H1 (cell line): Measurements from ENCODE around the gene BLTP1. TPM values are rescaled to one million over a fixed set of nuclear protein-coding genes. Genes with fewer than 3 reads are reported as not detected.

Experiments
- CTCF ChIA-PET: fragments of 300-600 bp; sonication (Branson Sonifier 250); formaldehyde crosslinking; loops from one replicate; lab custom pipeline; 2021; ENCODE audit not compliant: partially characterized antibody; lab: Charles Lee
- POLR2A ChIA-PET: fragments of 300-600 bp; sonication (Branson Sonifier 250); formaldehyde crosslinking; loops from one replicate; lab custom pipeline; 2021; ENCODE audit warnings: inconsistent platforms; ENCODE audit not compliant: partially characterized antibody; lab: Charles Lee
- DNase-seq, 2 experiments: peaks; one replicate each; pipeline versions ENCODE4 v3.0.0 to v3.0.0-alpha.2; 2010 to 2022; ENCODE audit warnings: low spot score in 2 of 2, low read depth in 1 of 2, mixed read lengths in 1 of 2
- FAIRE-seq: peaks from 2 replicates; lab custom pipeline; 2011; peaks lifted over from hg19 to GRCh38; lab: Jason Lieb, UNC
- H2AFZ ChIP-seq: 2 replicates; pipeline ENCODE4 v1.8.1; 2012; ENCODE audit warnings: low read length, inconsistent platforms
- H2AK5ac ChIP-seq: 2 replicates; pipeline ENCODE4 v1.6.1; 2013; ENCODE audit warnings: low read depth, low read length
- H2BK120ac ChIP-seq: replicated peaks from 2 replicates; pipeline ENCODE3; 2013; ENCODE audit warnings: low read depth, low read length, inconsistent platforms
- H2BK12ac ChIP-seq: 2 replicates; pipeline ENCODE4 v1.6.1; 2013; ENCODE audit warnings: low read depth, low read length
- H2BK15ac ChIP-seq: 2 replicates; pipeline ENCODE4 v1.6.1; 2013; ENCODE audit warnings: low read length
- H2BK20ac ChIP-seq: 2 replicates; pipeline ENCODE4 v1.6.1; 2013; ENCODE audit warnings: low read length
- H2BK5ac ChIP-seq: 2 replicates; pipeline ENCODE4 v1.6.1; 2013; ENCODE audit warnings: low read depth, low read length
- H3K14ac ChIP-seq: 2 replicates; pipeline ENCODE4 v1.6.1; 2013; ENCODE audit warnings: inconsistent platforms; ENCODE audit not compliant: insufficient read length
- H3K18ac ChIP-seq: 2 replicates; pipeline ENCODE4 v1.6.1; 2013; ENCODE audit warnings: low read length; ENCODE audit errors: extremely low read depth
- H3K23ac ChIP-seq: 2 replicates; pipeline ENCODE4 v1.6.1; 2013; ENCODE audit warnings: inconsistent platforms; ENCODE audit not compliant: insufficient read length
- H3K23me2 ChIP-seq: 2 replicates; pipeline ENCODE4 v1.6.1; 2013; ENCODE audit warnings: low read depth, low read length
- H3K27ac ChIP-seq: 2 replicates; pipeline ENCODE4 v1.6.1; 2011; ENCODE audit warnings: low read depth, low read length, inconsistent platforms
- H3K27me3 ChIP-seq, 4 experiments: replicated peaks in 1 of 4; 1 replicate in 1 of 4; 2 replicates in 3 of 4; pipeline versions ENCODE4 v1.6.1 to v1.8.1; 2011 to 2013; ENCODE audit warnings: low read length in 3 of 4, mild to moderate bottlenecking in 3 of 4, inconsistent platforms in 2 of 4, mixed read lengths in 2 of 4, moderate library complexity in 1 of 4; ENCODE audit not compliant: control insufficient read depth in 3 of 4, insufficient read depth in 3 of 4; ENCODE audit errors: extremely low read depth in 1 of 4
- H3K36me3 ChIP-seq, 4 experiments: 2 replicates each; pipeline versions ENCODE4 v1.6.1 to v1.8.1; 2011 to 2013; ENCODE audit warnings: mild to moderate bottlenecking in 4 of 4, low read length in 3 of 4, moderate library complexity in 2 of 4, control low read depth in 1 of 4, inconsistent platforms in 1 of 4; ENCODE audit not compliant: insufficient read depth in 4 of 4, control insufficient read depth in 2 of 4
- H3K4ac ChIP-seq: replicated peaks from 2 replicates; pipeline ENCODE3; 2013; ENCODE audit warnings: low read length, low read depth, mixed read lengths, inconsistent platforms; ENCODE audit not compliant: insufficient read length
- H3K4me1 ChIP-seq, 4 experiments: replicated peaks in 1 of 4; 1 replicate in 1 of 4; 2 replicates in 3 of 4; pipeline versions ENCODE4 v1.6.1 to v1.8.1; 2011 to 2013; ENCODE audit warnings: low read length in 3 of 4, inconsistent platforms in 2 of 4, mixed read lengths in 1 of 4; ENCODE audit not compliant: insufficient read depth in 4 of 4, control insufficient read depth in 3 of 4
- H3K4me2 ChIP-seq, 2 experiments: 2 replicates each; pipeline versions ENCODE4 v1.6.1 to v1.8.1; 2011 to 2013; ENCODE audit warnings: low read depth in 2 of 2, low read length in 2 of 2, control low read depth in 1 of 2, inconsistent platforms in 1 of 2, mild to moderate bottlenecking in 1 of 2; ENCODE audit not compliant: insufficient read depth in 1 of 2
- H3K4me3 ChIP-seq, 4 experiments: fragments of 200-600, 300-600 bp in 1 of 4; sonication (generic), shearing (Covaris generic), sonication (Bioruptor Twin) in 1 of 4; 2 replicates each; pipeline versions ENCODE4 v1.5.1 to v1.8.1; 2011 to 2016; ENCODE audit warnings: low read length in 4 of 4, low read depth in 3 of 4, control low read depth in 2 of 4, inconsistent platforms in 2 of 4, mild to moderate bottlenecking in 2 of 4, mixed read lengths in 1 of 4, moderate library complexity in 1 of 4; ENCODE audit not compliant: insufficient read depth in 2 of 4; ENCODE audit errors: extremely low read depth in 1 of 4
- H3K56ac ChIP-seq: replicated peaks from 2 replicates; pipeline ENCODE3; 2013; ENCODE audit warnings: low read depth, mild to moderate bottlenecking, mixed read lengths, low read length, inconsistent platforms; ENCODE audit not compliant: insufficient read length
- H3K79me1 ChIP-seq: 2 replicates; pipeline ENCODE4 v1.6.1; 2013; ENCODE audit warnings: low read depth, low read length, control low read depth
- H3K79me2 ChIP-seq, 2 experiments: 2 replicates each; pipeline versions ENCODE4 v1.6.1 to v1.8.1; 2012 to 2013; ENCODE audit warnings: low read length in 2 of 2, mild to moderate bottlenecking in 2 of 2, inconsistent platforms in 1 of 2; ENCODE audit not compliant: insufficient read depth in 2 of 2, control insufficient read depth in 1 of 2
- H3K9ac ChIP-seq, 4 experiments: replicated peaks in 1 of 4; 1 replicate in 1 of 4; 2 replicates in 3 of 4; pipeline versions ENCODE4 v1.6.1 to v1.8.1; 2011 to 2013; ENCODE audit warnings: low read depth in 3 of 4, low read length in 3 of 4, control low read depth in 2 of 4, mild to moderate bottlenecking in 2 of 4, moderate library complexity in 2 of 4, inconsistent platforms in 1 of 4; ENCODE audit errors: extremely low read depth in 1 of 4
- H3K9me3 ChIP-seq, 2 experiments: 2 replicates each; pipeline versions ENCODE4 v1.6.1 to v1.8.1; 2012 to 2013; ENCODE audit warnings: mild to moderate bottlenecking in 2 of 2, moderate library complexity in 2 of 2, control low read depth in 1 of 2, inconsistent platforms in 1 of 2, low read depth in 1 of 2, low read length in 1 of 2, mixed read lengths in 1 of 2; ENCODE audit not compliant: insufficient read depth in 2 of 2
- H4K20me1 ChIP-seq, 2 experiments: replicated peaks in 1 of 2; 2 replicates each; pipeline versions ENCODE3 to v1.8.1; 2011 to 2013; ENCODE audit warnings: inconsistent platforms in 2 of 2, low read length in 2 of 2, mild to moderate bottlenecking in 1 of 2; ENCODE audit not compliant: insufficient read depth in 2 of 2, control insufficient read depth in 1 of 2
- H4K5ac ChIP-seq: 2 replicates; pipeline ENCODE4 v1.6.1; 2013; ENCODE audit warnings: low read length, low read depth, mixed read lengths, inconsistent platforms; ENCODE audit not compliant: insufficient read length
- H4K8ac ChIP-seq: 2 replicates; pipeline ENCODE4 v1.8.0; 2013; ENCODE audit warnings: mild to moderate bottlenecking, moderate library complexity, low read length, inconsistent platforms; ENCODE audit not compliant: insufficient read depth; ENCODE audit errors: extremely low read depth
- H4K91ac ChIP-seq: replicated peaks from 2 replicates; pipeline ENCODE3; 2013; ENCODE audit warnings: low read length, mixed read lengths, inconsistent platforms; ENCODE audit not compliant: insufficient read length
- CEBPB ChIP-seq: IDR thresholded peaks from 2 replicates; pipeline ENCODE4 v1.6.1; 2012; ENCODE audit warnings: low read depth, low read length
- HDAC2 ChIP-seq, 2 experiments: fragments of 300-600 bp in 1 of 2; sonication (generic) in 1 of 2; IDR thresholded peaks; 2 replicates each; pipeline ENCODE4 v1.6.1; 2011 to 2012; ENCODE audit warnings: low read depth in 2 of 2, low read length in 2 of 2, mild to moderate bottlenecking in 2 of 2, moderate library complexity in 2 of 2, borderline replicate concordance in 1 of 2, inconsistent platforms in 1 of 2
- NRF1 ChIP-seq: IDR thresholded peaks from 2 replicates; pipeline ENCODE4 v1.6.1; 2011; ENCODE audit warnings: mild to moderate bottlenecking, low read depth, low read length, improper control_type of control experiment
- WGBS, 2 experiments: shearing (Covaris generic) in 1 of 2; methylation state at CpG; one replicate each; pipeline versions ENCODE4 v1.1.6 to v1.1.7; 2013 to 2015; ENCODE audit warnings: low lambda C conversion rate in 2 of 2, mixed read lengths in 2 of 2, inconsistent platforms in 1 of 2, low coverage in 1 of 2, missing lambda C conversion rate in 1 of 2; ENCODE audit not compliant: insufficient replicate concordance in 2 of 2, insufficient coverage in 1 of 2, insufficient read length in 1 of 2; ENCODE audit errors: extremely low coverage in 1 of 2, missing lambda C conversion rate in 1 of 2; 5-methylcytosine and 5-hydroxymethylcytosine counted together
- polyA plus RNA-seq, 7 experiments: library from polyadenylated mRNA; depleted of rRNA in 3 of 7; stranded (reverse) in 5 of 7; unstranded in 2 of 7; fragments of >200 nt in 5 of 7; fragments of 200-250 nt in 2 of 7; gene quantifications; 1 replicate in 5 of 7; 2 replicates in 1 of 7; 4 replicates in 1 of 7; pipeline versions ENCODE4 v1.2.1 to v1.2.3, GENCODE V29; 2011 to 2013; ENCODE audit warnings: missing spikeins in 2 of 7, mixed read lengths in 2 of 7
- total RNA-seq: library from RNA; stranded (reverse); fragmentation: NEBNext Ultra II Directional; extraction: Animal tissue kit (Norgen Biotek cat#: 25700); gene quantifications from 2 replicates; pipeline ENCODE4 v1.2.1, GENCODE V29; 2021

BLTP1 gene
- total and polyA plus RNA-seq, 2 of the 8 experiments (the other 6 are each of a cell fraction or from before 2014, with no cell fraction given), result 14.0 to 27.9 TPM

GRCh38 chr4:122121593-122121992, 30.5 kb upstream of the BLTP1 start:
- Histone ChIP-seq H2BK12ac (no peak overlapping the region), H3K9ac (no peak overlapping the region), H2BK120ac (no peak overlapping the region), H3K14ac (no peak overlapping the region), H3K56ac (no peak overlapping the region), H2AFZ (no peak overlapping the region), H2BK15ac (no peak overlapping the region), H2BK20ac (no peak overlapping the region), H3K18ac (no peak overlapping the region), H3K4me3 (no peak overlapping the region), H2BK5ac (no peak overlapping the region), H3K79me2 (no peaks in the 10 kb centered on the region), H4K8ac (no peak overlapping the region), H3K36me3 (no peaks in the 10 kb centered on the region), H2AK5ac (no peak overlapping the region), H3K4ac (no peak overlapping the region), H3K79me1 (no peaks in the 10 kb centered on the region), H4K91ac (no peak overlapping the region), H3K4me1 (no peaks in the 10 kb centered on the region), H3K9me3 (no peaks in the 10 kb centered on the region), H3K4me2 (no peak overlapping the region), H4K5ac (no peak overlapping the region), H3K27ac (no peak overlapping the region), H4K20me1 (no peaks in the 10 kb centered on the region), H3K27me3 (no peaks in the 10 kb centered on the region), H3K23me2 (no peaks in the 10 kb centered on the region), H3K23ac (no peak overlapping the region)
- 100% methylated on average over 2 of the region's 2 CpGs; no CpG with 5 or more reads in 1 of the 2 experiments for WGBS, 2 experiments
- DNase-seq (no peak), FAIRE-seq (no peak)
- ChIA-PET CTCF (interaction anchor here (1.0 kb wide), 1 partner anchor 229 kb away, joined by 3 read pairs; no protein-coding TSS in a partner anchor), POLR2A (interaction anchor here (0.6 kb wide), 1 partner anchor 219 kb away, joined by 3 read pairs; no protein-coding TSS in a partner anchor)
- TF ChIP-seq HDAC2 (IDR thresholded peaks at IDR 0.05; ENCODE audit: borderline replicate concordance in 1 of 2, low read depth in 2 of 2, low read length in 2 of 2) (no peak), NRF1 (no peak), CEBPB (no peak)
